Measurements from ENCODE around the gene ANKFY1. TPM values are rescaled to one million over a fixed set of nuclear protein-coding genes. Genes with fewer than 3 reads are reported as not detected.

Gene ANKFY1
- total RNA-seq, 1 donor from 2014 or later = 17.0 TPM

- DNase-seq (ENCODE audit: low read depth) = no peak
Observed at GRCh38 chr17:4182043-4182442, 81.7 kb downstream of the ANKFY1 start.

GRCh38 chr17:4180791-4181190, 83.0 kb downstream of the ANKFY1 start:
- no peak for DNase-seq (ENCODE audit: low read depth)

GRCh38 chr17:4179071-4179470, 84.7 kb downstream of the ANKFY1 start:
- no peak for DNase-seq (ENCODE audit: low read depth)

- no peak for DNase-seq (ENCODE audit: low read depth)
Observed at GRCh38 chr17:4178651-4179050, 85.1 kb downstream of the ANKFY1 start.

- DNase-seq (ENCODE audit: low read depth) = no peak
Observed at GRCh38 chr17:4177806-4178205, 86.0 kb downstream of the ANKFY1 start.

- DNase-seq (ENCODE audit: low read depth) = no peak
Observed at GRCh38 chr17:4176808-4177472, 86.8 kb downstream of the ANKFY1 start.

GRCh38 chr17:4175921-4176807, 87.6 kb downstream of the ANKFY1 start:
- no peak for DNase-seq (ENCODE audit: low read depth)

- no peak for DNase-seq (ENCODE audit: low read depth)
Observed at GRCh38 chr17:4174556-4174955, 89.2 kb downstream of the ANKFY1 start.

GRCh38 chr17:4173781-4174180, 90.0 kb downstream of the ANKFY1 start:
- DNase-seq (ENCODE audit: low read depth) = no peak

GRCh38 chr17:4172356-4172755, 91.4 kb downstream of the ANKFY1 start:
- no peak for DNase-seq (ENCODE audit: low read depth)

- peak; percentile 78 for DNase-seq (ENCODE audit: low read depth)
Observed at GRCh38 chr17:4170639-4171280, 93.0 kb downstream of the ANKFY1 start.

GRCh38 chr17:4167786-4168185, 96.0 kb downstream of the ANKFY1 start:
- DNase-seq (ENCODE audit: low read depth) = no peak

GRCh38 chr17:4166419-4166818, 97.4 kb downstream of the ANKFY1 start:
- DNase-seq (ENCODE audit: low read depth) = no peak

- DNase-seq (ENCODE audit: low read depth) = no peak
Observed at GRCh38 chr17:4165301-4166010, 98.3 kb downstream of the ANKFY1 start.

- DNase-seq (ENCODE audit: low read depth) = no peak
Observed at GRCh38 chr17:4163951-4164350, 99.8 kb downstream of the ANKFY1 start.

GRCh38 chr17:4162775-4163466, 100.9 kb downstream of the ANKFY1 start:
- DNase-seq (ENCODE audit: low read depth) = peak; percentile 83

GRCh38 chr17:4162321-4162720, 101.5 kb downstream of the ANKFY1 start:
- DNase-seq (ENCODE audit: low read depth) = no peak

GRCh38 chr17:4161967-4162305, 101.8 kb downstream of the ANKFY1 start:
- DNase-seq (ENCODE audit: low read depth) = no peak

- DNase-seq (ENCODE audit: low read depth) = peak; percentile 77
Observed at GRCh38 chr17:4161192-4161966, 102.4 kb downstream of the ANKFY1 start.

GRCh38 chr17:4160294-4160859, 103.4 kb downstream of the ANKFY1 start:
- DNase-seq (ENCODE audit: low read depth) = no peak

Data from myocyte (in vitro differentiated cells).